ENCODE data around the gene SEC61B. TPM values are rescaled to one million over a fixed set of nuclear protein-coding genes. Genes with fewer than 3 reads are reported as not detected.

Gene SEC61B
- total RNA-seq: 10 to 100 TPM; 83.8 to 87.8 TPM

DNA sequence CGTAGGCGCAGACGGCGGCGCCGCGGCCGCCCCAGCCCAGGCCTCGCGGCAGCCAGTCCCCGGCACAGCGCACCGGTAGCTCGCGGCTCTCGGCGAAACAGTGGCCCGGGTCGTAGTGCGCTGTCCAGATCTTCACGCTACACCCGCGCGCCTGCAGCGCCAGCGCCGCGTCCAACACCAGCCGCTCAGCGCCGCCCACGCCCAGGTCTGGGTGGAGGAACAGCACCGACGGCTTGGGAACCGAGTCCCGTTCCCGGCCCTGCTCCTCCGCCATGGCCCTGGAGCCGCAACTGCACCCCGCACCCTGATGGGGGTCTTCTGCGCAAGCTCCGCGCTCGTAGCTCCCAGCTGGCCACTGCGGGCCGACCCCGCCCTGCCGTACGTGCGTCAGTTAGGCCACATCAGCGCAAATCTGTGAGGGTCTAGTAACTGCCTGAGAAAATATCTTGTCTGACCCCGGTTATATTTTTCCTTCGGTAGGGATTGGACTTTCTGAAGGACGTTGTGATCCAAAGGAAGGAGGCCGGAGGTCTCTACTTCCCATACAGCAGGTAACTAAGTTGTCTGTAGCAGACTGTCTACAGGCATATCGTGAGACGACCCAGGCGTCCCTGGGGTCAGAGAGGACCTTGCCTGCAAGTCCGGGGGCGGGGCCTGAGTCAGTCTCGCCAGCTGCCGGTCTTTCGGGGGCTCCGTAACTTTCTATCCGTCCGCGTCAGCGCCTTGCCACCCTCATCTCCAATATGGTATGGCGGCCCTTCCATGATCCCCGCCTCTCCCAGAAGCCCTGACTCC is at the start of gene SEC61B, which contains the start of gene ALG2:
Gene SEC61B, plus strand, starts transcription at position 662 of the 795 bp plus-strand sequence. Its CDS starts 82 bp downstream, at position 744.
Gene ALG2, minus strand, starts transcription at position 322 of the 795 bp plus-strand sequence. Its CDS starts 48 bp downstream, at position 274.
- ATAC-seq (ENCODE audit: low read depth) (peak; percentile 92), DNase-seq (peak; percentile 91)
- Mint-ChIP-seq H3K27me3 (no peaks in the 10 kb centered on the region), H3K36me3 (peaks cover 23% of the 10 kb centered on the region), H3K4me1 (peaks cover 48% of the 10 kb centered on the region), H3K27ac (peak within 1 kb of the TSS; percentile 99), H3K4me3 (peak within 1 kb of the TSS; percentile 97), H3K9me3 (no peaks in the 10 kb centered on the region)
- POLR2A ChIA-PET: interaction anchor here (0.7 to 2.4 kb wide), 9 partner anchors 11 to 600 kb away, joined by 3 to 13 read pairs (median 3); partner anchors contain the start of gene NR4A3

DNA sequence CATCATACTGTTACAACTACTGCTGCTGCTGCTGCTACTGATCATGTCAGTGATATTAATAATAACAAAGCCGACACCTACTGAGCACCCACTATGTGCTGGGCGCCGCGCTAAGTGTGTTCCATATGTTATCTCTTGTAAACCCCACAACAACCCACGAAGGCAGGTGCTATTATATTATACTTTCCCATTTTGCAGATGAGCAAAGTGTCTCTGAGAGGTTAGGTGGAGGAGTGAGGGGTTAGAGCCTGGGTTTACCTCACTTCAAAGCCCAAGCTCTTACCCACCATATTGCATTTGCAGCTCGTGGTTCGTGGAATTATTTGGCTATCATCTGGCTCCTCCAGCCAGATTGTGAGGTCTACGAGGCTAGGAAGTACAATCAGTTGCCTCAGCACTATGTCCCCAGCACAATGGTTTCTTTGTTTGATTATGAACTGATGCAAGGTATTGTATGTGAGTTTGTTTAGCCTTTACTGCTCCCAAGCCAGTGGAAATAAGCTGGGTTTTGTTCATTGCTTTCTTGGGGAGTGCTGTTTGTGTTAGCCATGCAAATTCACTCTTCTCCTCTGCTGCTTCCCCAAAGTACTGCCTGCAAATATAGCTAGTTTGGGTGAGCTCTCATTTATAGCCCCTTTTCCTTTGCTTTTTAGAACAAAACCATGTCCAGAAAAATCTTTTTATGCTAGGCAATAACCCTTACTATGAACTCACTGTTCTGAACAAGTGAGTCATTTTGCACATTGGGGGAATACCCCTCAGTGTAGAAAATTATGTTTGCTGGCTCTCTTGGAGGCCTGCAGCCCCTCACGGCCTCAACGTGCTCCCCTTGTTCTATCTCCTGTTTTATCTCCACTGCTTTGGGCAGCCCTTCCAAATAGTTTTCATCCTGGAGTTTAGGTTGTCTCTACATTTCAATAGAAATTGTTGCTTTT is 48.2 kb upstream of the SEC61B start:
- Mint-ChIP-seq H3K9me3 (peaks cover 3% of the 10 kb centered on the region), H3K4me1 (peaks cover 29% of the 10 kb centered on the region), H3K36me3 (no peaks in the 10 kb centered on the region), H3K4me3 (no peak overlapping the region), H3K27me3 (no peaks in the 10 kb centered on the region), H3K27ac (no peak overlapping the region)
- DNase-seq (no peak), ATAC-seq (ENCODE audit: low read depth) (no peak)
- POLR2A ChIA-PET: no interaction called here

DNA sequence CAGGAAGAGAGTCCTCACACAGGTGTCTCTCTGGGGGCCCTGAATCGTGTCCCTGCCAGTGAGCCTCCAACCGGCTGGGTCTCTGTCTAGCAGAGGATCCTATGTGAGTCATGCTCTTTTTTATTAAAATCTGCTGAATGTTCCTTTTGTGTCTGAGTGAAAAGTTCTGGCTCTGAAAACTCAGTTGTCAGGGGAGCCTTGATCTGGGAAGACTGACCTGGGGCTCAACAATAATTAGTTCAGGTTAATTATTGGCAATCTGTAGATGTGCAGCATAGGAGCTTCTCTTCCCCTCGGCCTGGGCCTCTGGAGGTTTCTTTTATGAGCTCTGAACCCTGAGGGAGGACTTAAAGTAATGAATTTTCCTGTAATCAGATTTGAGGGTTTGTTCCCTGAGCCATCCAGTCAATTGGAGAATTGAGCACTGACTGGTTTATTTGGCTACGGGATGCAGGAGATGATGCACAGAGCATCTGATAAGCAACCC is 45.5 kb upstream of the SEC61B start:
- Mint-ChIP-seq H3K9me3 (peaks cover 3% of the 10 kb centered on the region), H3K4me3 (no peak overlapping the region), H3K36me3 (no peaks in the 10 kb centered on the region), H3K4me1 (peaks cover 40% of the 10 kb centered on the region), H3K27me3 (no peaks in the 10 kb centered on the region), H3K27ac (no peak overlapping the region)
- POLR2A ChIA-PET: no interaction called here
- no peak for ATAC-seq (ENCODE audit: low read depth)
- DNase-seq: no peak

DNA sequence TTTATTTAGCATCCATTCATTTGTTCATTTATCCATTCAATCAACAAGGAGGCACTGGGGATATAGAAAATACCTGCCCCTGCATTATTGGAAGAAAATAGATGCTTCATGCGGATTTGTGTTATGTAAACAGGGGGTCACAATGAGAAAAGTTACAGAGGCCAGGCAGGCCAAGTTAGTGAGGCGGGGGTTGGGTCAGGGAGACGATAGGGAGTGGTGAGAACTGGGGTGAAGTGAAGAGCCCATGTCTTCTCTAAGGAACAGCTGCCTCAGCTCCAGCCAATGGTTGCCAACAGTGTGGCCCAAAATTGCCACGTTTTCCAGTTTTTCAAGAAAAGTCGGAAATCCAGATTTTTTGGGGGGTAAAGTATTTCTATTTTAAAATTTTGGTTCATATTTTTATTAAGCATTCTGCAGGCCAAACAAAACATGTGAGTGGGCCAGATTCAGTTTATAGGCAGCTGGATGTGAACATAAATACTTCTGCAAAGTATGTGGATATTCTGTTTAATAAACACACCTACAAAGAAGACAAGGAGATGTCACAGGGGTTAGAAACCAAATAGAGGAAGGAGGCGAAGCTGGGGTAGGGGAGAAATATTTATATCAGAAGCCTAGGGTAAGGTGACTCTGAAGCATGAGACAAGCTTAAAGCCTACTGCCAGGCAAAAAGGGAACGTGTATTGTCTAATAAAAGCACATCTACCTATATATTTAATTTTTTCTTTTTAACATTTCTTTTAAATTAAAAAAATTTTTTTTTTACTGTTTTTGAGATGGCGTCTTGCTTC is 44.3 kb upstream of the SEC61B start:
- POLR2A ChIA-PET: interaction anchor here (0.7 to 1.1 kb wide), 3 partner anchors 10 to 12 kb away, joined by 3 read pairs; no protein-coding TSS in a partner anchor
- H3K4me1 Mint-ChIP-seq: peaks cover 47% of the 10 kb centered on the region
- no peaks in the 10 kb centered on the region for H3K27me3 Mint-ChIP-seq
- H3K4me3 Mint-ChIP-seq: no peak overlapping the region
- DNase-seq: no peak
- ATAC-seq (ENCODE audit: low read depth): no peak
- H3K27ac Mint-ChIP-seq: no peak overlapping the region
- H3K36me3 Mint-ChIP-seq: no peaks in the 10 kb centered on the region
- no peaks in the 10 kb centered on the region for H3K9me3 Mint-ChIP-seq

DNA sequence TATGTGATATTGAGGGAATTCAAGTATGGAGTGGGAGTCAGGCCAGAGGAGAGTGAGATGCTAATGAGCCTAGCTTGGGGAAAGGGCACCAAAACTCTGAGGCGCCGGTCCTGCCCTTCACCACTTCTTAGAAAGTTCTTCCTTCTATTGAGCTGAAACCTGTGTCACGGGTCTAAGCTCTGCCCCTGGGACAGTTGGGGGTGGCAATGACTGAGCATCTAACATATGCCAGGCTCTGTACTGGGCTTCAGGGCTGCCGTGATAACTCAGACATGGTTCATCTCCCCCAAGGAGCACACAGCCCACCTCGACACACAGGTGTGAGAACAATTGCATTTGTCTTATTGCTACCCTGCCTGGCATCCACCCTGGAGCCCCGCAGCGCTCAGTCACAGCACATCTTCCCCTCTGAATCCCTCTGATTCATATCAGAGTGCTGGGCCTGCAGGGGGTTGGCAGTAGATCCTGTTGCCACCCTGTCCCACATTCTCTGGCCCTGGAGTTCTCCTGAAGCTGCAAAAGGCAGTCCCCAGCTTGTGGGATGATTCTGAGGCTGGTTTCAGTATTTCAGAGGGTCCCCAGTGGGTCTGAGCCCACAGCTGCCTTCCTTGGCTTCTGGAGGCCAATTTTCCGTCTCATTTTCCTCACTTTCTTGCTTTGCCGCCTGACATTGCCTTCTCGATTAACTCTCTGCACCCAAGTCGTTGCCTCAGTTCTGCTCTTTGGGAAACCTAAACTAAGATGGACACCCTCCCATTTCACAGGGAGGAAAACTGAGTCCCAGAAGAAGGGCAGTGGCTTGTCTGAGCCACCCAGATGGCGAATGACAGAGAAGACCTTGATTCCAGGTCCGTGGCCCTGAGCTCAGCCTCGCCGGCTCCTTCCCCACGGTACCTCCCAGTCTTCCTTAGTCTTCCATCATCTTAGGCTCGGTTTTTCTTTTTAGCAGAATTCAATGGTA is 42.9 kb upstream of the SEC61B start:
- peaks cover 49% of the 10 kb centered on the region for H3K4me1 Mint-ChIP-seq
- H3K36me3 Mint-ChIP-seq: no peaks in the 10 kb centered on the region
- H3K9me3 Mint-ChIP-seq: no peaks in the 10 kb centered on the region
- no peak for DNase-seq
- POLR2A ChIA-PET: interaction anchor here (0.7 kb wide), 1 partner anchor 11 kb away, joined by 3 read pairs; no protein-coding TSS in a partner anchor
- no peak overlapping the region for H3K4me3 Mint-ChIP-seq
- H3K27ac Mint-ChIP-seq: no peak overlapping the region
- ATAC-seq (ENCODE audit: low read depth): no peak
- H3K27me3 Mint-ChIP-seq: no peaks in the 10 kb centered on the region

DNA sequence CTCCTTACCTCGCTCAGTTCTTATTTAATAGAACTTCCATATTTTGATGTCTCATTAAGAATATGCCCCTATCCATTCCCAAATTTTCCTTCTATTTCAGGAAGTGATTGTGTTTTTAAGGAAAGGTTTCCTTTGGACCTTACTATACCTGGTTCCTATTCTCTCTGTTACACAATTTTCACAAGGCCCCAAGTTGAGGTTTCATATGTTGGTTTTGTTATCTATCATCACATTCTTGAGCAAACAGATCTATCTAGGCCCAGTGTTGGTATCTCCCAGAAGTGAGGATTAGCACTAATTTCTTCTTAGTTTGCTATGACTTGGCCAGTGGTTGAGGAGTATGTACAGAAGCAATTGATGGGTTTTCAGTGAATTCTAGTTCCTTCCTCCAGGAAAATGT is 41.9 kb upstream of the SEC61B start:
- ATAC-seq (ENCODE audit: low read depth): peak; percentile 56

DNA sequence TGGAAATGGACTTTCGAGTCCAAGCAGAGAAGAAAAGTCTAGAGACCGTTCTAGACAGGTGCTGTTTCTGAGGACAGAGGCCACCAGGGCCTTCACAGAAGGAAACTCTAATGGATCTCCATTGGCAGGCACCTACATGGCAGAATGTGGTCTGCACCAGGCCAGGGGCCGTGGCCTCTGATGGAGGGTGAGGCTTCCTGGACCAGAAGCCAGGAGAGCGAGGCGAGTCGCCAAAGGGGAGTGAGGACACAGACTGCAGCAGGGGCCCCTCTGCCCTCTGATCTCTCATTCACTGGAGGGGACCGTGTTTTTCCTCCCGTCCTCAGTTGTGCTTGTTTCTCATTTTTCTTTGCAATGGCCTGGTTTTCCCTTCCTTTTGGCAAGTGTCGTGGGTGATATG is 41.4 kb upstream of the SEC61B start:
- ATAC-seq (ENCODE audit: low read depth): no peak
- peaks cover 55% of the 10 kb centered on the region for H3K4me1 Mint-ChIP-seq

More for the DNA sequence above, 41.9 kb upstream of the SEC61B start:
- Mint-ChIP-seq H3K27me3 (no peaks in the 10 kb centered on the region), H3K9me3 (no peaks in the 10 kb centered on the region), H3K27ac (peak overlapping the region; percentile 59), H3K4me3 (peak overlapping the region; percentile 33), H3K4me1 (peaks cover 55% of the 10 kb centered on the region), H3K36me3 (no peaks in the 10 kb centered on the region)
- DNase-seq: no peak
- POLR2A ChIA-PET: no interaction called here

DNA sequence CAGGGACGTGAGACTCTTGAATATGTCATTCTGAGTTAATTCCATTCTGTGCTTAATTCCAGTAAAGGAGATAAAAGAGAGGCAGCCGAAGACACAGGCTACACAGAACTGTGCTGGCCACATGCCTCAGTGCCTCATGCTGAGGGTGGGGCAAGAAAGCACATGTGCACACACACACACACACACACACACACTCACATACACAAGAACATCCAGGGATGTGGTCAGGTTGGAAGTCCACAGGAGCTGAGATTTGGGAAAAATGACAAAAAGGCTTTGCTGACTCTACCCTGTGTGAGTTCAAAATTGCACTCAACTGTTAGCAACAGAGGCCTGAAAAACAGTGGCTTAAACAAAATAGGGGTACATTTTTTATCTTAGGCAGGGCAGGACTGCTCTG is 40.9 kb upstream of the SEC61B start:
- Mint-ChIP-seq H3K27ac (peak overlapping the region; percentile 59), H3K27me3 (no peaks in the 10 kb centered on the region), H3K36me3 (no peaks in the 10 kb centered on the region), H3K4me1 (peaks cover 55% of the 10 kb centered on the region), H3K4me3 (peak overlapping the region; percentile 23), H3K9me3 (no peaks in the 10 kb centered on the region)
- ATAC-seq (ENCODE audit: low read depth) (no peak), DNase-seq (no peak)
- POLR2A ChIA-PET: no interaction called here

More for the DNA sequence above, 41.4 kb upstream of the SEC61B start:
- Mint-ChIP-seq H3K9me3 (no peaks in the 10 kb centered on the region), H3K27ac (peak overlapping the region; percentile 59), H3K36me3 (no peaks in the 10 kb centered on the region), H3K27me3 (no peaks in the 10 kb centered on the region), H3K4me3 (peak overlapping the region; percentile 33)
- POLR2A ChIA-PET: no interaction called here
- DNase-seq: no peak

DNA sequence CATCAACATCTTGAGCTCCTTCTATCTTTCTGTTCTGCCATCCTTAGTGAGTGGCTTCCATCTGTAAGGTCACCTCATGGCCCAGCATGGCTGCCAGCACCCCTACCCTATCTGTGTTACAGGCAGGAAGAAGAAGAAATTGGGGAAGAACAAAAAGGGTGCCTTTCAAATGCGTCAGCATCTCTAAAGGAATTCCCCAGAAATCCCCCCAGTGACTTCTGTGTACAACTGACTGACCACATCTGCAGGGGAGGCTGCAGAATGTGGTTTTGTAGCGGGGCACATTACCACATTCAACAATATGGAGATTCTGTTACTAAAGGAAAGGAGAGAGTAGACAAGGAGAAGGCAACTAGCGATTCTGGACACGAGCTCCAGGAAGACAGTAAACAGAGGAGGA is 40.5 kb upstream of the SEC61B start:
- peak; percentile 29 for ATAC-seq (ENCODE audit: low read depth)
- H3K27me3 Mint-ChIP-seq: no peaks in the 10 kb centered on the region
- H3K4me3 Mint-ChIP-seq: peak overlapping the region; percentile 23
- H3K36me3 Mint-ChIP-seq: no peaks in the 10 kb centered on the region
- H3K27ac Mint-ChIP-seq: peak overlapping the region; percentile 49
- POLR2A ChIA-PET: interaction anchor here (1.5 kb wide), 1 partner anchor 14 kb away, joined by 6 read pairs; no protein-coding TSS in a partner anchor
- H3K9me3 Mint-ChIP-seq: no peaks in the 10 kb centered on the region
- peaks cover 56% of the 10 kb centered on the region for H3K4me1 Mint-ChIP-seq
- peak; percentile 40 for DNase-seq

DNA sequence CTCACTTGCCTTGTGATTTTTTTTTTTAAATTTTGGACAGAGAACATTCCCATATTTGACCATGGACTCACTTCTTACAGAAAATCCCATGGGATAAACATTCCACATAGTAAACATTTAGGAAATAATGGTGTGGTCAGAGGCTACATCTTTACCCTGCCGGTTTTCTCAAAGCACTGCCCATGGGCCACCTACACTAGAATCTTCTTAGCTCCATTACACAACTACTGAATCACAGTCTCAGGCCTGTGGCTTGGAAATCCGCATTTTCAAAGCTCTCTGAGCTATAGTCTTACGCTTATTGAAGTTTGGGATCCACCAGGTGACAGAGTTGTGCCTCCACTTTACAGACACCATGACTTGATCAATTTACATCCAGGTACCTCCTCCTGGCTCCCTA is 39.7 kb upstream of the SEC61B start:
- POLR2A ChIA-PET: interaction anchor here (1.1 to 1.5 kb wide), 2 partner anchors 14 to 40 kb away, joined by 3 to 6 read pairs; partner anchors contain the start of genes ALG2 and SEC61B
- Mint-ChIP-seq H3K9me3 (no peaks in the 10 kb centered on the region), H3K4me3 (no peak overlapping the region), H3K4me1 (peaks cover 58% of the 10 kb centered on the region), H3K27me3 (no peaks in the 10 kb centered on the region), H3K36me3 (no peaks in the 10 kb centered on the region), H3K27ac (no peak overlapping the region)
- ATAC-seq (ENCODE audit: low read depth) (no peak), DNase-seq (no peak)

DNA sequence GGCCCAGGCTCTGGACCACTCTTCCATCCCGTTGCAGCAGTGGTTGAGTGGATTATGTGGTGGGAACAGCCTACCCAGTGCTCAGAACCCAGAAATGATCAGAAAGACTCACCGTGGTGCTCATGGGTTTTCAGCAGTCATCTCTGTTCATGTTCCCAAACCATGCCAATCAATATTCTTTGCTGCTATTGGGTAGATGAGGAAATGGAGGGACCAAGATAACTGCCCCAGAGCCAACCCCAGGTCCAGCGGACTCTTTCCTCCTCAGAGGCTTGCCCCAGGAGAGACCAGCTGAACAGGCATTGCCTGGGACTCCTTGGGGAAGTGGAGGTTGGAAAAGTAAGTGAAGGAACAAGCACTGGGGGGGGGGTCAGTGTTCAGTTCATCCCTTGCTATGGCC is 38.5 kb upstream of the SEC61B start:
- POLR2A ChIA-PET: interaction anchor here (0.5 to 1.1 kb wide), 2 partner anchors 38 to 1263 kb away, joined by 3 read pairs; partner anchors contain the start of genes ALG2 and SEC61B
- Mint-ChIP-seq H3K4me3 (no peak overlapping the region), H3K27me3 (no peaks in the 10 kb centered on the region), H3K27ac (peak overlapping the region; percentile 74), H3K4me1 (peaks cover 61% of the 10 kb centered on the region), H3K9me3 (no peaks in the 10 kb centered on the region), H3K36me3 (no peaks in the 10 kb centered on the region)
- ATAC-seq (ENCODE audit: low read depth) (no peak), DNase-seq (no peak)

Data from activated naive CD8-positive, alpha-beta T cell treated with anti-CD3 and anti-CD28 coated beads, Interleukin-2, amount 10 ng/mL, durations not matched to agents 7 days and 5 days (primary cell).